Measurements from ENCODE around the gene ATP6AP1. TPM values are rescaled to one million over a fixed set of nuclear protein-coding genes. Genes with fewer than 3 reads are reported as not detected.

Gene ATP6AP1, protein sequence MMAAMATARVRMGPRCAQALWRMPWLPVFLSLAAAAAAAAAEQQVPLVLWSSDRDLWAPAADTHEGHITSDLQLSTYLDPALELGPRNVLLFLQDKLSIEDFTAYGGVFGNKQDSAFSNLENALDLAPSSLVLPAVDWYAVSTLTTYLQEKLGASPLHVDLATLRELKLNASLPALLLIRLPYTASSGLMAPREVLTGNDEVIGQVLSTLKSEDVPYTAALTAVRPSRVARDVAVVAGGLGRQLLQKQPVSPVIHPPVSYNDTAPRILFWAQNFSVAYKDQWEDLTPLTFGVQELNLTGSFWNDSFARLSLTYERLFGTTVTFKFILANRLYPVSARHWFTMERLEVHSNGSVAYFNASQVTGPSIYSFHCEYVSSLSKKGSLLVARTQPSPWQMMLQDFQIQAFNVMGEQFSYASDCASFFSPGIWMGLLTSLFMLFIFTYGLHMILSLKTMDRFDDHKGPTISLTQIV
- polyA plus RNA-seq (2013, experiment 1 of 2): 141 TPM
- 121 TPM for polyA plus RNA-seq (2013, experiment 2 of 2)

- H3K4me1 ChIP-seq (ENCODE audit: control insufficient read depth, insufficient read depth, low read length, poor library complexity, severe bottlenecking): peaks cover 12% of the 10 kb centered on the region
- H3K36me3 ChIP-seq (ENCODE audit: control insufficient read depth, insufficient read depth, low read length): peaks cover 16% of the 10 kb centered on the region
- no peak within 1 kb of the TSS for H3K27ac ChIP-seq (ENCODE audit: low read depth, low read length, severe bottlenecking)
- H3K4me3 ChIP-seq (ENCODE audit: extremely low read depth, insufficient read depth, low read length, poor library complexity, severe bottlenecking): peak within 1 kb of the TSS; percentile 59
- H3K9me3 ChIP-seq (ENCODE audit: control insufficient read depth, low read length): no peaks in the 10 kb centered on the region
- 14 to 23% methylated on average over 28 to 31 of the region's 87 CpGs for WGBS, 2 experiments (ENCODE audit: insufficient coverage in 2 of 2)
Measured at GRCh38 chrX:154428176-154429171, at the start of gene ATP6AP1. ATP6AP1 (plus strand) TSS chrX:154428677; CDS start chrX:154428693, 16 bp downstream.

DNA sequence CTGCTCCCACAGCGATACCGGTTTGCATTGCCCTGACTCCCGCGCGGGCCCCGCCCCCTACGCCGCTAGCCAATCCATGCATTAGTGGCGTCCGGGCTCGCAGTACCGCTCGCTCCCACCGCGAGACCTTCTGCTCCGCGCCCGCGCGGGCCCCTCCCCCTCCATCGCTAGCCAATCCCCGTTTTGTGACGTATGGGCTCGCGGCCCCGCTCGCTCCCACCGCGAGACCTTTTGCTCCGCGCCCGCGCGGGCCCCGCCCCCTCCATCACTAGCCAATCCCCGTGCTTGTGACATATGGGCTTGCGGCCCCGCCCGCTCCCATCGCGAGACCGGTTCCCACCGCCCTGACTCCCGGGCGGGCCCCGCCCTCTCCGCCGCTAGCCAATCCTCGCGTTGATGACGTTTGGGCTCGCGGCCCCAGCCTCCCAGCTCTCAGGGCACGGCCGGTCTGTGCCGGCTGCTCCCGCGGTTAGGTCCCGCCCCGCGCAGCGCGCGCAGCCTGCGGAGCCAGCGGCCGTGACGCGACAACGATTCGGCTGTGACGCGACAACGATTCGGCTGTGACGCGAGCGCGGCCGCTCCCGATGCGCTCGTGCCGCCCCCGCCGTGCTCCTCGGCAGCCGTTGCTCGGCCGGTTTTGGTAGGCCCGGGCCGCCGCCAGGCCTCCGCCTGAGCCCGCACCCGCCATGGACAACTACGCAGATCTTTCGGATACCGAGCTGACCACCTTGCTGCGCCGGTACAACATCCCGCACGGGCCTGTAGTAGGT is 49.5 kb upstream of the ATP6AP1 start, which contains the start of gene EMD:
Gene EMD (plus strand): TSS at position 497 of the 770 bp plus-strand sequence. CDS start 190 bp downstream, at position 687.
- Histone ChIP-seq H3K36me3 (ENCODE audit: control insufficient read depth, insufficient read depth, low read length) (peaks cover 12% of the 10 kb centered on the region), H3K4me1 (ENCODE audit: control insufficient read depth, insufficient read depth, low read length, poor library complexity, severe bottlenecking) (peaks cover 3% of the 10 kb centered on the region), H3K27ac (ENCODE audit: low read depth, low read length, severe bottlenecking) (peak within 1 kb of the TSS; percentile 95), H3K9me3 (ENCODE audit: control insufficient read depth, low read length) (no peaks in the 10 kb centered on the region), H3K4me3 (ENCODE audit: extremely low read depth, insufficient read depth, low read length, poor library complexity, severe bottlenecking) (peak within 1 kb of the TSS; percentile 66)
- WGBS, 2 experiments (ENCODE audit: insufficient coverage in 2 of 2): 0% methylated on average over 56 to 63 of the region's 103 CpGs

GRCh38 chrX:154379569-154379951 is 48.9 kb upstream of the ATP6AP1 start:
- peak overlapping the region; percentile 95 for H3K27ac ChIP-seq (ENCODE audit: low read depth, low read length, severe bottlenecking)
- H3K4me3 ChIP-seq (ENCODE audit: extremely low read depth, insufficient read depth, low read length, poor library complexity, severe bottlenecking): peak overlapping the region; percentile 66
- peaks cover 3% of the 10 kb centered on the region for H3K4me1 ChIP-seq (ENCODE audit: control insufficient read depth, insufficient read depth, low read length, poor library complexity, severe bottlenecking)
- peaks cover 12% of the 10 kb centered on the region for H3K36me3 ChIP-seq (ENCODE audit: control insufficient read depth, insufficient read depth, low read length)
- 0% methylated on average over 15 to 23 of the region's 38 CpGs for WGBS, 2 experiments (ENCODE audit: insufficient coverage in 2 of 2)
- H3K9me3 ChIP-seq (ENCODE audit: control insufficient read depth, low read length): no peaks in the 10 kb centered on the region

DNA sequence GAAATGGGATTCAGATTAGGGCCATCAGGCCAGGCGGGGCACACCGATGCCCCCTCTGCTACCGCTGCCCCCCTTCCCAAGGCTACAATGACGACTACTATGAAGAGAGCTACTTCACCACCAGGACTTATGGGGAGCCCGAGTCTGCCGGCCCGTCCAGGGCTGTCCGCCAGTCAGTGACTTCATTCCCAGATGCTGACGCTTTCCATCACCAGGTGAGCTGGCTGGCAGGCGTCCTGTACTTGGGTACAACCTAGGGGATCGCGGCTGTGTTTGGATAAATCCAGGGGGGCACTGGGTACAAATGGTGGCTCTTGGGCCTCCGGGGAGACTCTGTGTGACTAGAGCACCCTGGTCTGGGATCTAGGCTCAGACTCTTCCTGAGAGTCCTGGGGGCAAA is 48.3 kb upstream of the ATP6AP1 start:
- peaks cover 12% of the 10 kb centered on the region for H3K36me3 ChIP-seq (ENCODE audit: control insufficient read depth, insufficient read depth, low read length)
- 37 to 44% methylated on average over 2 to 9 of the region's 13 CpGs for WGBS, 2 experiments (ENCODE audit: insufficient coverage in 2 of 2)
- peak overlapping the region; percentile 66 for H3K4me3 ChIP-seq (ENCODE audit: extremely low read depth, insufficient read depth, low read length, poor library complexity, severe bottlenecking)
- H3K9me3 ChIP-seq (ENCODE audit: control insufficient read depth, low read length): no peaks in the 10 kb centered on the region
- no peak overlapping the region for H3K27ac ChIP-seq (ENCODE audit: low read depth, low read length, severe bottlenecking)
- peaks cover 3% of the 10 kb centered on the region for H3K4me1 ChIP-seq (ENCODE audit: control insufficient read depth, insufficient read depth, low read length, poor library complexity, severe bottlenecking)

GRCh38 chrX:154380787-154381186 is 47.7 kb upstream of the ATP6AP1 start:
- WGBS, 2 experiments (ENCODE audit: insufficient coverage in 2 of 2): 67 to 81% methylated on average over 5 to 11 of the region's 14 CpGs
- Histone ChIP-seq H3K4me1 (ENCODE audit: control insufficient read depth, insufficient read depth, low read length, poor library complexity, severe bottlenecking) (peaks cover 3% of the 10 kb centered on the region), H3K4me3 (ENCODE audit: extremely low read depth, insufficient read depth, low read length, poor library complexity, severe bottlenecking) (peak overlapping the region; percentile 66), H3K9me3 (ENCODE audit: control insufficient read depth, low read length) (no peaks in the 10 kb centered on the region), H3K36me3 (ENCODE audit: control insufficient read depth, insufficient read depth, low read length) (peaks cover 12% of the 10 kb centered on the region), H3K27ac (ENCODE audit: low read depth, low read length, severe bottlenecking) (no peak overlapping the region)

GRCh38 chrX:154381271-154381670 is 47.2 kb upstream of the ATP6AP1 start:
- peaks cover 12% of the 10 kb centered on the region for H3K36me3 ChIP-seq (ENCODE audit: control insufficient read depth, insufficient read depth, low read length)
- no peak overlapping the region for H3K4me3 ChIP-seq (ENCODE audit: extremely low read depth, insufficient read depth, low read length, poor library complexity, severe bottlenecking)
- WGBS, 2 experiments (ENCODE audit: insufficient coverage in 2 of 2): 77% methylated on average over 2 of the region's 6 CpGs; no CpG with 5 or more reads in 1 of the 2 experiments
- no peaks in the 10 kb centered on the region for H3K9me3 ChIP-seq (ENCODE audit: control insufficient read depth, low read length)
- peaks cover 3% of the 10 kb centered on the region for H3K4me1 ChIP-seq (ENCODE audit: control insufficient read depth, insufficient read depth, low read length, poor library complexity, severe bottlenecking)
- no peak overlapping the region for H3K27ac ChIP-seq (ENCODE audit: low read depth, low read length, severe bottlenecking)

- Histone ChIP-seq H3K4me3 (ENCODE audit: extremely low read depth, insufficient read depth, low read length, poor library complexity, severe bottlenecking) (no peak overlapping the region), H3K36me3 (ENCODE audit: control insufficient read depth, insufficient read depth, low read length) (peaks cover 12% of the 10 kb centered on the region), H3K9me3 (ENCODE audit: control insufficient read depth, low read length) (no peaks in the 10 kb centered on the region), H3K4me1 (ENCODE audit: control insufficient read depth, insufficient read depth, low read length, poor library complexity, severe bottlenecking) (peaks cover 3% of the 10 kb centered on the region), H3K27ac (ENCODE audit: low read depth, low read length, severe bottlenecking) (no peak overlapping the region)
- WGBS, 2 experiments (ENCODE audit: insufficient coverage in 2 of 2): 92 to 96% methylated on average over 3 to 4 of the region's 11 CpGs
Measured at GRCh38 chrX:154382483-154383069, 45.9 kb upstream of the ATP6AP1 start.

DNA sequence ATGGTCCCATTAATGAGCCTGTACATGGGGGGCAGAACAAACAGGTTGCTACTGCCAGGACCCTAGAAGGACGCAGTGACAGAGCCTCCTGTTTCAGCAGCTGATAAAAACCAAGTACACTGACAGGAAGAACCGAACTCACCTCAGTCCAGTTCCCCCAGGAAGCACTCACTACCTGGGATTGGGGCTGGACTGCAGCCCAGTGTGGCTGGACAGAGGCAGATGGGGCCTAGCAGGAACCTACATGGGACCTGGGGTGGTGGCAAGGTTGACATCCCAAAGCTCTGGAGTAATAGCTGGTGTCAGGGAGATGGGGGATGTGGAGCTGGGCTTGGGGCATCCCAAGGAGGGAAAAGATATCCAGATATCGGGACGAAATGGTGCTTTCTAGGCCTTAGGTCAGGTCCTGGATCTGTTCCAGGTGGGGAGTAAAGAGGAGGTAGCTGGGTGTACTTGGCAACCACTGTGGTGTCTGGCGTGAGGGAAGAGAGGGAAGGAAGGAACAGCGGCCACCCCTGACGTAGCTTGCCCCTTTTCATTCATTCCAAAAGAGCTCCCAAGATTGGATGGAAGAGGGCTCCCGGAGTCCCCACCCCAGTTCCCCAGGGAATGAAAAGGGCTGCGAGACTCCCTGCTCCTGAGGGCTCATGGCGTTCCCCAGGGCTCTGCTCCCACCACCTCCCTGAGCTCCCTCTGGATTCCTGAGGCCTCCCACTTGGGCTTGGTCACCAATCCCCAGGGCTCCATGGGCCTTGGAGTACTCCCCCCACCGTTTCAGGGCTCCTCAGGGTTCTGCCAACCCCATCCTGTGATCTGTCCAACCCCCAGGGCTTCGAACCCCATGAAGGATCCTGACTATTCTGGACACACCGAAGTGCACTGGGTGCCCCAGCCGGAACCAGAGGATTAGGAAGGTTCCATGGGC is 44.9 kb upstream of the ATP6AP1 start:
- Histone ChIP-seq H3K4me3 (ENCODE audit: extremely low read depth, insufficient read depth, low read length, poor library complexity, severe bottlenecking) (no peak overlapping the region), H3K9me3 (ENCODE audit: control insufficient read depth, low read length) (no peaks in the 10 kb centered on the region), H3K27ac (ENCODE audit: low read depth, low read length, severe bottlenecking) (no peak overlapping the region), H3K4me1 (ENCODE audit: control insufficient read depth, insufficient read depth, low read length, poor library complexity, severe bottlenecking) (peaks cover 3% of the 10 kb centered on the region), H3K36me3 (ENCODE audit: control insufficient read depth, insufficient read depth, low read length) (peaks cover 12% of the 10 kb centered on the region)
- WGBS, 2 experiments (ENCODE audit: insufficient coverage in 2 of 2): 83 to 92% methylated on average over 2 to 5 of the region's 14 CpGs

DNA sequence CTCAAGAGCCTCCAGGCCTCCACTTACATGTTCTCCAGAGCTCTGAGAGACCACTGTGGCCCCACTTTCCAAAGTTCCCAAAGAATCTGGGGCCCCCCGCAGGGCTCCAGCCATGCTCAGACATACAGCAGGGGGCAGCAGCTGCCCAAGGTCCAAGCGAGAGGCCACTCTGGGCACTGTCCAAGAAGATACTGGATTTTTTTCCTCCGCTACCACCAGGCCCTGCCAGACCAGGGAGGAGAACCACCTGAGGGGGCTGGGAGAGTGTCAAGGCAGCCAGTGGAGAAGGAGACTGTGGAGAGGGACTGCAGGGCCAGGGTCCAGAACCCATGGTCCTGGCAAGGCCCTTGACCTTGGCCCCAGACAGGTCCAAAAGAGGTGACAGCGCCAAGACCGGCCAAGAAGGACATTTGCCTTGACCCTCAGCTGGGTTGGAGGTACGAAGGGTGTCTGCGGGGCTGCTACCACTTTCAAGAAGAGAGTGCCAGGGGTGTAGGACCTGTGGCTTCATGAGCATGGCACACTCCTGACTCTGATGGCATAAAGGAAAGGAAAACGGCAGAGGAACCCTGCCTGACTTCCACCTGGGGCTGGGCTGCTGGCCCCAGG is 44.1 kb upstream of the ATP6AP1 start:
- Histone ChIP-seq H3K36me3 (ENCODE audit: control insufficient read depth, insufficient read depth, low read length) (peaks cover 12% of the 10 kb centered on the region), H3K4me3 (ENCODE audit: extremely low read depth, insufficient read depth, low read length, poor library complexity, severe bottlenecking) (no peak overlapping the region), H3K27ac (ENCODE audit: low read depth, low read length, severe bottlenecking) (no peak overlapping the region), H3K9me3 (ENCODE audit: control insufficient read depth, low read length) (no peaks in the 10 kb centered on the region), H3K4me1 (ENCODE audit: control insufficient read depth, insufficient read depth, low read length, poor library complexity, severe bottlenecking) (peaks cover 3% of the 10 kb centered on the region)
- 86 to 94% methylated on average over 4 to 6 of the region's 8 CpGs for WGBS, 2 experiments (ENCODE audit: insufficient coverage in 2 of 2)

Data from mesodermal cell (in vitro differentiated cells).